Hepatocyte (in vitro differentiated cells): ENCODE results near the gene GPX4. TPM values are rescaled to one million over a fixed set of nuclear protein-coding genes. Genes with fewer than 3 reads are reported as not detected.

Source experiments
- DNase-seq: peaks from one replicate; pipeline ENCODE4 v3.0.0-alpha.2; 2016; ENCODE audit warnings: low spot score
- H2AFZ ChIP-seq: fragments of 200-600 bp; sonication (generic); 2 replicates; pipeline ENCODE4 v1.6.0; 2016; ENCODE audit warnings: antibody characterized with exemption, mild to moderate bottlenecking
- H3K27ac ChIP-seq: fragments of 200-600 bp; sonication (generic); 2 replicates; pipeline ENCODE4 v1.5.1; 2016; ENCODE audit warnings: mild to moderate bottlenecking
- H3K27me3 ChIP-seq: fragments of 200-600 bp; sonication (generic); 2 replicates; pipeline ENCODE4 v1.6.1; 2016
- H3K36me3 ChIP-seq: fragments of 200-600 bp; sonication (generic); replicated peaks from 2 replicates; pipeline ENCODE4 v1.5.1; 2016; ENCODE audit warnings: low read depth; ENCODE audit not compliant: insufficient read depth
- H3K4me1 ChIP-seq: fragments of 200-600 bp; sonication (generic); 2 replicates; pipeline ENCODE4 v1.5.1; 2016; ENCODE audit warnings: mild to moderate bottlenecking, moderate library complexity; ENCODE audit not compliant: insufficient read depth
- H3K4me2 ChIP-seq: fragments of 200-600 bp; sonication (generic); 2 replicates; pipeline ENCODE4 v1.6.0; 2016
- H3K4me3 ChIP-seq: fragments of 200-600 bp; sonication (generic); 2 replicates; pipeline ENCODE4 v1.5.1; 2016; ENCODE audit warnings: mild to moderate bottlenecking
- H3K79me2 ChIP-seq: fragments of 200-600 bp; sonication (generic); 2 replicates; pipeline ENCODE4 v1.6.0; 2017; ENCODE audit warnings: mild to moderate bottlenecking
- H3K9me2 ChIP-seq: fragments of 200-600 bp; sonication (generic); replicated peaks from 2 replicates; pipeline ENCODE4 v1.6.0; 2017; ENCODE audit warnings: mild to moderate bottlenecking; ENCODE audit not compliant: insufficient read depth
- H3K9me3 ChIP-seq: fragments of 200-600 bp; sonication (generic); 2 replicates; pipeline ENCODE4 v1.5.1; 2016; ENCODE audit warnings: low read depth, mild to moderate bottlenecking
- H4K20me1 ChIP-seq: fragments of 200-600 bp; sonication (generic); 2 replicates; pipeline ENCODE4 v1.6.0; 2016; ENCODE audit warnings: mild to moderate bottlenecking; ENCODE audit not compliant: insufficient read depth, poor library complexity, severe bottlenecking
- CTCF ChIP-seq: fragments of 200-600 bp; sonication (generic); IDR thresholded peaks from 2 replicates; pipeline ENCODE4 v1.5.1; 2016; ENCODE audit warnings: antibody characterized with exemption, mild to moderate bottlenecking; ENCODE audit not compliant: poor library complexity
- EZH2 ChIP-seq: fragments of 200-600 bp; sonication (generic); IDR thresholded peaks from 2 replicates; pipeline ENCODE4 v1.6.1; 2016; ENCODE audit warnings: antibody characterized with exemption, mild to moderate bottlenecking, borderline replicate concordance
- EZH2phosphoT487 ChIP-seq: fragments of 200-600 bp; sonication (generic); IDR thresholded peaks from one replicate; pipeline ENCODE4 v1.6.1; 2018; ENCODE audit warnings: antibody characterized with exemption, mild to moderate bottlenecking, low read depth, moderate library complexity; ENCODE audit not compliant: unreplicated experiment, severe bottlenecking
- WGBS: methylation state at CpG from one replicate; pipeline ENCODE4 v1.1.6; 2016; ENCODE audit warnings: low lambda C conversion rate; ENCODE audit errors: missing lambda C conversion rate; 5-methylcytosine and 5-hydroxymethylcytosine counted together
- polyA plus RNA-seq: library from polyadenylated mRNA; unstranded; fragments of >200 nt; fragmentation: Nextera tagmentation; extraction: Ambion mirVana; gene quantifications from 2 replicates; pipeline ENCODE4 v1.2.1, GENCODE V29; 2016
- total RNA-seq: library from RNA; depleted of rRNA; stranded (reverse); fragments of >200 nt; gene quantifications from 2 replicates; pipeline ENCODE4 v1.2.3, GENCODE V29; 2014

Gene GPX4
- total and polyA plus RNA-seq, 2 experiments from 2014 or later: 539 to 735 TPM

- no peaks in the 10 kb centered on the region for H3K9me3 ChIP-seq
- H3K4me2 ChIP-seq: no peak overlapping the region
- no peaks in the 10 kb centered on the region for H3K36me3 ChIP-seq
- H2AFZ ChIP-seq: no peak overlapping the region
- 94% methylated on average over 24 of the region's 54 CpGs for WGBS
- no peak for TF ChIP-seq EZH2
- no peak for TF ChIP-seq CTCF
- no peak for TF ChIP-seq EZH2phosphoT487
- H4K20me1 ChIP-seq: peaks cover 19% of the 10 kb centered on the region
- peaks cover 13% of the 10 kb centered on the region for H3K4me1 ChIP-seq
- peaks cover 22% of the 10 kb centered on the region for H3K79me2 ChIP-seq
- H3K27me3 ChIP-seq: no peaks in the 10 kb centered on the region
- H3K27ac ChIP-seq: no peak overlapping the region
- no peaks in the 10 kb centered on the region for H3K9me2 ChIP-seq
- no peak overlapping the region for H3K4me3 ChIP-seq
- no peak for DNase-seq
Measured at GRCh38 chr19:1109697-1110671, 6.2 kb downstream of the GPX4 start.

GRCh38 chr19:1110809-1111640 lies 7.2 kb downstream of the GPX4 start:
- peaks cover 8% of the 10 kb centered on the region for H4K20me1 ChIP-seq
- no peaks in the 10 kb centered on the region for H3K27me3 ChIP-seq
- WGBS: 86% methylated on average over 17 of the region's 18 CpGs
- H3K27ac ChIP-seq: no peak overlapping the region
- H3K4me1 ChIP-seq: peaks cover 4% of the 10 kb centered on the region
- H3K9me2 ChIP-seq: no peaks in the 10 kb centered on the region
- no peak for DNase-seq
- H3K79me2 ChIP-seq: peaks cover 11% of the 10 kb centered on the region
- TF ChIP-seq CTCF (no peak), EZH2phosphoT487 (no peak), EZH2 (no peak)
- H3K9me3 ChIP-seq: no peaks in the 10 kb centered on the region
- H3K4me3 ChIP-seq: no peak overlapping the region
- H2AFZ ChIP-seq: no peak overlapping the region
- H3K36me3 ChIP-seq: no peaks in the 10 kb centered on the region
- no peak overlapping the region for H3K4me2 ChIP-seq

- H3K4me3 ChIP-seq: no peak overlapping the region
- no peak overlapping the region for H3K27ac ChIP-seq
- H3K27me3 ChIP-seq: no peaks in the 10 kb centered on the region
- no peaks in the 10 kb centered on the region for H3K36me3 ChIP-seq
- H3K9me3 ChIP-seq: no peaks in the 10 kb centered on the region
- no peak for DNase-seq
- H3K79me2 ChIP-seq: peaks cover 4% of the 10 kb centered on the region
- no peak overlapping the region for H2AFZ ChIP-seq
- H3K9me2 ChIP-seq: no peaks in the 10 kb centered on the region
- TF ChIP-seq EZH2 (no peak), CTCF (no peak), EZH2phosphoT487 (no peak)
- H3K4me1 ChIP-seq: peaks cover 4% of the 10 kb centered on the region
- no peak overlapping the region for H3K4me2 ChIP-seq
- 93% methylated on average over 6 of the region's 18 CpGs for WGBS
- H4K20me1 ChIP-seq: peaks cover 1% of the 10 kb centered on the region
Measured at GRCh38 chr19:1111641-1112267, 8.0 kb downstream of the GPX4 start.
